ENCODE results near the gene SLC66A2.

SLC66A2 gene

DNA sequence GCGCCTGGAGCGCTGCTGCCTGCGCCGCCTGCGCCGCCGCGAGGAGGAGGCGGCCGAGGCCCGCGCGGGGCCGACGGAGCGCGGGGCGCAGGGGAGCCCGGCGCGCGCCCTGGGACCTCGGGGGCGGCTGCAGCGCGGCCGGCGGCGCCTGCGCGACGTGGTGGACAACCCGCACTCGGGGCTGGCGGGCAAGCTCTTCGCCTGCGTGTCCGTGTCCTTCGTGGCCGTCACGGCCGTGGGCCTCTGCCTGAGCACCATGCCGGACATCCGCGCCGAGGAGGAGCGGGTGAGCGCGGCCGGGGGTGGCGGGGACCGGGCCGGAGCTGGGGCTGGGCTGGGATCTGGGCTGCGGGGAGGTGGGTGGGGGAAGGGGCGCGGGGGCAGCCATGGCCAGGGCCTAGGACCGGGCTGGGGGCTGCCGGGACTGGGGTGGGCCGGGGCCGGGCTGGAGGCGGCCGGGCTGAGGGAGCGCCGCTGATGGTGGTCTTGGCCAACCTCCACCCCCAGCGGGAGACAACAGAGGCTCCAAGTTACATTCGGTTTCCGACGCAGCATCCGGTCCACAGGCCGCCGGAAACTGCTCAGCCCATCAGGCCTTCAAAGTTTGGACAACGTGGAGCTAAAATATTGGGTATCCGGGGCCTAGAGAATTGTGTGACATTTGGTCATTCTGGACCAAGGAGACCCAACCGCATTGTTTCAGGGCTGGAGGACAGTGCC is 87.3 kb downstream of the SLC66A2 start:
- no peak for DNase-seq

DNA sequence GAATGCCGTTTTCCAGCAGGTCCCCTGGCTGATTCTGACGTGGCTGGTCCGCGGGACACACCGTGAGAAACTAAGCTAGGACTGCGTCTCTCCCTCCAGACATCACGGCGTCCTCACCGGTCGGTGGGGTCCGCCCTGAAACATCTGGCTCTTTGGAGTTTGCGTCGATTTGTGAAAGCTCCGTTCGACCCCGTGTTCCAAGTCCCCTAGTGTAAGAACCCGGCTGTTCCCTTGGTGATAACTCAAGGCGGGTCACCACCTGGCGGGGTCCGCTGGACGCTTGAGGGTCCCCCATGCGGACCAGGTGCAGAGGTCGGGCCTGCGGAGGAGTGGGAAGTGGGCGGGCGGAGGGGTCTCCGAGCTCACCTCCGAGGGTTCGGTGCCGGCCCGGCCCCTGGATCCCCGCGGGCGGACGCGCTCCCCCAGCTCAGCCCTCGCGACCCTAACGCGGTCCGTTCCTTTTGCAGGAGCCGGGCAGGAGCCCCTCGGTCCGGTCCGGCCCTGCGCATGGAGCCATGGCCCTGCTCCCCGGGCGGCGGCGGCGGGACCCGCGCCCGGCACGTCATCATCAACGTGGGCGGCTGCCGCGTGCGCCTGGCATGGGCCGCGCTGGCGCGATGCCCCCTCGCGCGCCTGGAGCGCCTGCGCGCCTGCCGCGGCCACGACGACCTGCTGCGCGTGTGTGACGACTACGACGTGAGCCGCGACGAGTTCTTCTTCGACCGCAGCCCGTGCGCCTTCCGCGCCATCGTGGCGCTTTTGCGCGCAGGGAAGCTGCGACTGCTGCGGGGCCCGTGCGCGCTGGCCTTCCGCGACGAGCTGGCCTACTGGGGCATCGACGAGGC is 88.1 kb downstream of the SLC66A2 start:
- no peak for DNase-seq

GRCh38 chr18:79862562-79862961 is 88.9 kb downstream of the SLC66A2 start:
- no peak for DNase-seq

DNA sequence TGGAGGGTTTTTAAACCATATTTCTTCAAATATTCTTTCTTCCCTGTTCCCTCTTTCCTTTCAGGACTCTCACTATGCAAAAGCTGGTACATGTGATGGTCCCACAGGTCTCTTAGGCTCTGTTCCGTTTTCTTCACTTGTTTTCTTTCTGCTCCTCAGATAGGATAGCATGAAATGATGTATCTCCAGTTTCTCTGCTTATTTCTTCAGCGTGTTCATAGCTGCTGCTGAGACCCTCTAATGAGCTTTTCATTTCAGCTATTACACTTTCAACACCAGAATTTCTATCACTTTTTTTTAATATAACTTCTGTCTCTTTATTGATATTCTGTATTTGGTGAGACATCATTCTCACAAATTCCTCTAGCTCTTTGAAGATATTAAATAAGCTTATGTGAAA is 89.8 kb downstream of the SLC66A2 start:
- DNase-seq: no peak

- DNase-seq: no peak
These were observed 92.1 kb downstream of the SLC66A2 start for GRCh38 chr18:79859314-79859713.

DNA sequence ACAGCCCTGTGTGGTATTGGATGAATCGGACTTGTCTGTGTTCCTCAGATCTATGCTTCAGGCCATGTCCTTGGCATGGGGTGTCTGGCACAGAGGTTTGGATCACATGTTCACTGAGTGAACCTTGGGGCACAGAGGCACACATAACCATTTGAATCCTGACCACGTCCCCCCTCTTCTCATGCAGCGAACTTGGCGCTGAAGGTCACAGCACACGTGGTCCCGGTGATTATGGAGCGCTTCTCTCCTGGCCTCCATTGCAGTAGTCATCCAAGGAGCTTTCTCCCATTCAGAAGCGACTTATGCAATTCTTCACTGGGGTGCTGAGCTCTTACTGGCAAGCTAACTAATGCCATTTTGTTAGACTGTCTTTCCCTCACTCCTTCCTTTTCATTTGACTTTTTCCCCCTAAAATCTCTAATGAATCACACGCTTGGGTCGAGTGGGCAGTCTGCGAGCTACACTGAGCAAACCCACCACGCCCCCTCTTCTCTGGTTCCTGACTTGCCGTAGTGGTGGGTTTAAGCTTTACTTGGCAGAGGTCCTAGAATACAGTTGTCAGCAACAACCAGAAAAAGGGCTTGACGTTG is 94.3 kb downstream of the SLC66A2 start:
- peak; percentile 53 to 57 for DNase-seq

DNA sequence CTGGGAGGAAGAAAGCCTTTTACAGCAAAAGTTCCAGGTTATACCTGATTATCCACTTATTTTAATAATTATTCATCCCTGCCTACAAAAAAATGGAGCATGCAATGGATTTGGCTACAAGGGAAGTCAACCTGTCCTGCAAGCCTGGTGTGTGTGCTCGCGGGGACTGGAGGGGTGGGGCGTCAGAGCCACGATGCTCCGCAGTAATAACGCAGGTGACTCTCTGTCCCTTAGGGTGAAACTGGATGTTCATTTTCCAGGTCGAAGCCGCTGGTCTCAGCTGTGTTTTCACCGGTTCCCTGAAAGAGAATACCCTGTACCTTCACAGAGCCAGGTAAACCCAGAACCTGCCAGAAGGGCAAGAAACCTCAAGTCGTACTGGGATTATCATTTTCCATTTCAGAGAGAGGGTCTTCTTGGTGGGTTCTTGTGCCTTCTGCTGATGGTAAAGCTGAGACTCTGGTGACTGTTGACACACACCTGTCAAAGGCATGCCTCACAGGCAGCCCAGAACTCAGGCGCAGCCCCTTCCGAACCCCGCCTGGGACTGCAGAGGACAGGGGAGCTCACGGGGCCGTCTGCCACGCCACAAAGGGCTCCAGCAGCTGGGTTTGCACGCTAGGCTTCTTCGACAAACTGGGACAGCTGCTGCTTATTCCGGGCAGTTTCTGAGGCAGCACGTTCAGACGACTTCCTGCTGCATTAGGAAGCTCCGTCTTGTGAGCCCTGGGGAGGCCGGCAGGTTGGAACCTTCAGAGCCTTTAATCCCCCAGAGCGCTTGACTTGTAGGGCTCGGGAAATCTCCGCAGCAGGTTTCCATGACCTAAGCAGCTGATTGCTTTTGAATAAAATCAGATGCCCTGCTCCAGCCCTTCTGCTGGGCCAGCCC is 95.1 kb downstream of the SLC66A2 start:
- peak; percentile 80 to 94 for DNase-seq

DNA sequence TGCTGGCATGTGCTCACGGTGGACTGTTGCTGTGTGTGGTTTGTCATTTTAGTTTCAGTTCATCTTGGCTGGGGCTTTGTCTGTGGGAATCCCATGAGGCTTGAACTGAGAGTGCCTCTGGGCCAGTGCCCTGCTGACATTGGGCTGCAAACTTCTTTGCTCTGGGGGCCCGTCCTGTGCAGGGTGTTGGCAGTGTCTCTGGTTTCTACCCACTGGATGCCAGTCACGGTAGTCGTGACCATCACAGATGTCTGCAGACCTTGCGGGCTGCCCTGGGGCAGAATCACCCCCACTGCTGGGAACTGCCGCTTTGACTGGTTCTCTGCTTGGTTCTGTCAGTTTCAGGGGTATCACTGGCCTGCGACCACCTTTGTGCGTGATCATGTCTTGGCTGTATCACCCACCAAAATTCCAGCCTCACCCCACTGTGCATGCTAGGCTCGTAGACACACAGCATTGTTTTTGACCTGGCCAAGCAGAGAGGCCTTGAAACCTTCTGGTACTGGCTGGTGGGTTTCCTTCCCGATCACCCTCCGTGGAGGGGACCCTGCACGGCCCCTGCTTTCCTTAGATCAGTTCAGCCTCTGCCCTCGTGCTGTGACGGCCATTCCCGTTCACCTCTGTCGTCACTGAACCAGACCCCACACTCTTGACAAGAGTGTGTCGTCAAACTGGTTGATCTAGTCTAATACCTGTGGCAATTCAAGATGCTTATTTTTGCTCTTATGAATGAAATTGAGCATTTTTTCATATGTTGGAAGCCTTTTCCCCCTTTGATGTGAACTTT is 96.1 kb downstream of the SLC66A2 start:
- no peak for DNase-seq

GRCh38 chr18:79853993-79854364 is 97.5 kb downstream of the SLC66A2 start:
- no peak for DNase-seq

DNA sequence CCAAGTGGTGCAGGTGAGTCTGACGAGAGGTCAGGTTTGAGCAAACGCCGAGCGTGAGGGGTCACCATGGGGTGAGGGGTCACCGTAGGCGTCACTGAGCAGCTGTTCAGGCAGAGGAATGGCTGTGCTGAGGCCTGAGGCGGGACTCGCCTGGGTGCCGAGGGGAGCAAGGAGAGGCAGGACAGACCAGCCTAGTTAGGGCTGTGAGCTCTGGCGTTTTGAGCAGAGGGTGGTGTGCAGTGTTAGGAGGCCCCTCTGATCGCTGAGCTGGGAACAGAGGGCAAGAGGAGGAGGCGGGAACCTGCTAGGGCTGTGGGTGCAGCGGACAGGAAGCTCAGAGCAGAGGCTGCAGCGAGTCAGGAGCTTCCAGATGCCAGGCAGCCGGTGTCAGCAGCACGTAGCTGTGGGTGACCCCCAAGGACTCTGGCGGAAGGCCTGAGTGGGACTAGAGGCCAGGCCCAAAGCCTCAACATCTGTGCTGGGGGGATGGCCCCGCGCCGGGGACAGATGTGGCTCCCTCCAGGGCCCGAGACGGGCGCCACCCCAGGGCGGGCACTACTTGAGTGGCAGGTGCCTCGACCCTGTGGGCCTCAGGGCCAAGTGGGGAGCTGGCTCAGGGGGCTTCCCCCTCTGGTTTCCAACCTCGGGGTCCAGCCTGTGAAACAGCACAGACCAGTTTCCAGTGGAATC is 98.0 kb downstream of the SLC66A2 start:
- no peak for DNase-seq

- no peak for DNase-seq
These were observed 98.7 kb downstream of the SLC66A2 start for GRCh38 chr18:79852561-79853302.
